Measurements from ENCODE around the gene AK5.
"Not testable (repeated sequence)": the region's sequence is repeated elsewhere in the genome, so short reads cannot be mapped to it uniquely, and the experiment has no call there.

The AK5 gene

GRCh38 chr1:77287535-77287934 lies 5.7 kb downstream of the AK5 start:
- DNase-seq, result no peak

DNA sequence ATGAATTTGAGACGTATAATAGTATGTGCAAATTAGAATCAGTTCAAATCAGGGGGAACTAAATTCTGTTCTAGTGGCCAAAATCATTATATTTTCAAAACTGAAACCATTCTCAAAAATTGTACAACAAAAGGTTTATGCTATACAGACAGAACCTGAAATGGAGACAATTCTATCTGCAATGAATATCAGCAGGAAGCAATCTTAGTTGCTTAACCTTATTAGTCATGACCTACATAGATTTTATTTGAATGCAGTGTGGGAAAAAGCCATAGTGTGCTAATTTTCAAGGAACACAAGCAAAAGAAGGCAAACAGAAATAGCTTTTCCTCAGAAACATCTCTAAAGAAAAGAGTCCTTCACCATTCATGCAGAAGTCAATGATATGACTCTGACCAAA lies 6.5 kb downstream of the AK5 start:
- DNase-seq, result no peak

- no peak for DNase-seq
Observed at GRCh38 chr1:77290576-77290975, 8.8 kb downstream of the AK5 start.

DNA sequence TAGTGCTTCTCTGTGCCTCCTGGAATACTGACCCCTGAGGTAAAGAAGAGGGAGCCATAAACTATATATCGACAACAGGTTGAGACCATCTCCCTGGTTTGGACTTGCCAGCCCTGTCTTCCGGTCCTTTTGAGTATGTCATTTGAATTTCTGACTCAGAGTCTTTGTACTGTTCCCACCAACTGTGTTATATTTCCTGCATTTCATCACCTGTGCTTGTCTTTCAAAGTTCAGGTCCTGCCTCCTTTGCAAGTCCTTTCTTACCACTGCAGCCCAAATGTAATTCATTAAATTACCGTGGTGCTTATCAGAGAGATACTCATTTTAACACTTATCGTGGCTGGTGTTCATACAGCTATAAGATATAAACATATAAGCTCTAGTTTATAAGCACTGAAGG lies 10.7 kb downstream of the AK5 start:
- no peak for DNase-seq

DNA sequence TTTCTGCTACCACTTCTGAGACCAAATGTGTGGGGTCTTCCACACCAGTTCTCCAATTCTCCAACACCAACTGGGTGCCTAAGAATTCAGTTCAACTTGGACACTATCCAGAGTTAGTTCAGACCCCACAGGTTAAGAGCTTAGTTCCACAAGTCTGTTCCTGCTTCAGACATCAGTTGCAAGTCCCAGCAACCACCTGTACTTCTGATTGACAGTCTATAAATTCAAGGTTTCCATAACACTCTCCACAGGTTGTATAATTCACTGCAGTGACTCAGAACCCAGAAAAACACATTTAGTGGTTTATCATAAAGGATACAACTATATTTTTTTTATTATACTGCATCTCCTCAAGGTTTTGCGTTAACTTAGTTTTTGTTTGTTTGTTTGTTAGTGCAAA lies 18.7 kb downstream of the AK5 start:
- no peak for DNase-seq

DNA sequence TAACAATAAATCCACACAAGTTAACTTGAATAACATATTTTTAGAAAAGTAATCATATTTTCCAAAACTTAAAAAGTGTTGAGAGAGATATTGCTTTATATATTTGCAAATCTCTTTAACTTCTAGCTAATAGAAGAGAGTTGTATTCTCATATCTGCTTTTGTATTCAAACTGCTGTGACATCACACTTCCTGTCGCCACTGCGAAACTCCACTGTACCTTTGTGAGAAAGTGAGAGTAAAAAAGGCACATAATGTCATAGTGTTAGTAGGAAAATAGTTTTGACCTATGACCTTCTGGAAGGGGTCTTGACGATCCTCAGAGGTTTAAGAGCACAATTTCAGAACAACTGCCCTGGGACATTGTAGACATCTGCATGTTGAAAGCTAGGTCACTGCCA lies 21.6 kb downstream of the AK5 start:
- no peak for DNase-seq

DNA sequence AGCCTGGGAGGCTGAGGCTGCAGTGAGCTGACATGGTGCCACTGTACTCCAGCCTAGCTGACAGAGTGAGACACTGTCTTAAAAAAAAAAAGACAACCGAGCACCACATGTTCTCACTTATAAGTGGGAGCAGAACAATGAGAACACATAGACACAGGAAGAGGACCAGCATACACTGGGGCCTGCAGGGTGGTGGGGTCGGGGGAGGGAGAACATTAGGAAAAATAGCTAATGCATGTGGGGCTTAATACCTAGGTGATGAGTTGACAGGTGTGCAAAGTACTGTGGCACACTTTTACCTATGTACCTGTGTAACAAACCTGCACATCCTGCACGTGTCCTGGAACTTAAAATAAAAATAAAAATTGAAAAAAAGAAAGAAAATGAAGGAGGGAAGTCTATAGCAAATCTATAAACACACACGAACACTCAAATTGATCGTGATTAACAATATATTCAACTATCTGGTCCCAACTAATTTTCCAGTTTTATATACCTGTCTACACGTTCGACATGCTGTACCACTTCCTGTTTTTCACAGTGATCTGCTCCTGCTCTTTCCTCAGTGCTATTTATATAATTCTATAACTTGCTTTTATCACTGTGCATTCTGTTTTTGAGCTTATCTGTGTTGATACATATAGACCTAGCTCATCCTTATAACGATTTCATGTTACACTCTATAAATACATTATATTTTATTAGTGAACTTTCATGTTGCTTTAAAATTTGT lies 27.2 kb downstream of the AK5 start:
- no peak for DNase-seq

- no peak for DNase-seq
Observed at GRCh38 chr1:77310924-77311323, 29.1 kb downstream of the AK5 start.

DNA sequence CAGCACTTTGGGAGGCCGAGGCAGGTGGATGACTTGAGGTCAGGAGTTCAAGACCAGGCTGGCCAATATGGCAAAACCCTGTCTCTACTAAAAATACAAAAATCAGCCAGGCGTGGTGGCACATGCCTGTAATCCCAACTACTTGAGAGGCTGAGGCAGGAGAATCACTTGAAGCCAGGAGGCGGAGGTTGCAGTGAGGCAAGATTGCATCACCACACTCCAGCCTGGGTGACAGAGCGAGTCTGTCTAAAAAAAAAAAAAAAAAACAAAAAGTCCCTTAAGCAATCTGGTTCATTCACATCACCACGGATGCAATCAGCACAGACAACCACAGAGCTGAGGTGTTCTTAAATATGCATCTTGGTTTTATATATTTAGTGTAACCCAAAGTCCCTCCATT lies 30.5 kb downstream of the AK5 start:
- DNase-seq, result not testable (repeated sequence)

DNA sequence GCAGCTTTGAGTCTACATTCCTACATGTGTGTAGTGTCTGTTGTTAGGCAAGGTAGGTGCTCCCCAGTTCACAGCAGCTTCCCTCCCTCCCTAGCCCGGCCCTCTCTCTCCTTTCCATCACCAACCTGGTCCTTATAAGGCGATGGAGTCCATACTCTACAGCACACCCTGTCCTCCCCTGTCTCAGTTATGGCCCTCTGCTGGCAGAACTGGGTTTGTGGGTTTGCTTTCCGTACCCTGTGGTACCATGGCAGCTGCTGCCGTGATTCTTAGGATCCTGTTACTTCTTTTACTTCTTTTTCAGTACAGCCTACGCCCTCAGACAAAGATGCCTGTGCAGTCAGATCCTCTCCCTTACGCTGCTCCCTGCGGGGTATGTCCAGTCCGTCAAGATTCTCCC lies 31.7 kb downstream of the AK5 start:
- DNase-seq, result peak in 1 of 56 donors; percentile 5

- DNase-seq, result no peak
Observed at GRCh38 chr1:77316006-77316405, 34.2 kb downstream of the AK5 start.

GRCh38 chr1:77316966-77317365 lies 35.1 kb downstream of the AK5 start:
- no peak for DNase-seq

- no peak for DNase-seq
Observed at GRCh38 chr1:77319036-77319705, 37.4 kb downstream of the AK5 start.

GRCh38 chr1:77322061-77322900 lies 40.5 kb downstream of the AK5 start:
- DNase-seq, result no peak

DNA sequence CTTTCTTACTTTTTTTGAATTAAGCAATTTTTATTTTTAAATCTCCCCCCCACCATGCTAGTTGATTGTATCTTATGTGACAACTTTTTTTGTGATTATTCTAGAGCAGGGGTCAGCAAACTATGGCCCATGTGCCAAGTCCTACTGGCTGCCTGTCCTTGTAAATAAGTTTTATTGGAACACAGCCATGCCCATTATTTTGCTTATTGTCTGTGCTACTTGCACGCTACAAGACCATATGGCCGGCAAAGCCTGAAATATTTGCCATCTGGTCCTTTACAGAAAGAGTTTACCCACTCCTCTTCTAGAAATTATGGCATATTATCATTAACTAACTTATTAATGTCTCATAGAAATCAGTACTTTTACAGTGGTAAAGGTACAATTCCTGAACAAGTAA lies 51.7 kb downstream of the AK5 start:
- no peak for DNase-seq

DNA sequence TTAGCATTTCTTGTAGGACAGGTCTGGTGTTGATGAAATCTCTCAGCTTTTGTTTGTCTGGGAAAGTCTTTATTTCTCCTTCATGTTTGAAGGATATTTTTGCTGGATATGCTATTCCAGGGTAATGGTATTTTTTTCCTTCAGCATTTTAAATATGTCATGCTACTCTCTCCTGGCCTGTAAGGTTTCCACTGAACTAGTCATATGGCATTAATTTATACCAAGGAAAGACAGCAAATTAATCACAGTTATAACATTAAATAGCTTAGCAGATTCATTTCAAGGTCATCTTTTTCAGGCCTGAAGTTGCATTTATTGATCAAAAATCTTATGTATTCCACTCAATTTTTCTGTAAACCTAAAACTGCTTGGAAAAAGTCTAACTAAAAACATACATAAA lies 54.9 kb downstream of the AK5 start:
- no peak for DNase-seq

DNA sequence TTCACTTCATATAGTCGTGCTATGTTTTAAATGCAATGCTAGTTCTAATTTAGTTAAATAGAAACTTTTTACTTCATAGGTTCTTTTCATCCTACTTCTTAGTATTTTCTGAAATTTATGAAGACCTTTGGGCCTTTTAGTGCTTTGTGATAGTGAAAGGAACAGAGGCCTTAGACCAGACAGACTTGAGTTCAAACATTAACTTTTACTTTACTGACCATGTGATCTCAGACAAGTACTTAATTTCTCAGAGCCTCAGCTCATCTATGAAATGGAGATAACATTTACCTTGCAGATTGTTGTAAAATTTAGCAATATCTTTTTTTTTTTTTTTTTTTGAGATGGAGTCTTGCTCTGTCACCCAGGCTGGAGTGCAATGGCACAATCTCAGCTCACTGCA lies 57.5 kb downstream of the AK5 start:
- DNase-seq, result no peak

- DNase-seq, result no peak
Observed at GRCh38 chr1:77341195-77341594, 59.4 kb downstream of the AK5 start.

- DNase-seq, result no peak
Observed at GRCh38 chr1:77342745-77343144, 60.9 kb downstream of the AK5 start.

DNA sequence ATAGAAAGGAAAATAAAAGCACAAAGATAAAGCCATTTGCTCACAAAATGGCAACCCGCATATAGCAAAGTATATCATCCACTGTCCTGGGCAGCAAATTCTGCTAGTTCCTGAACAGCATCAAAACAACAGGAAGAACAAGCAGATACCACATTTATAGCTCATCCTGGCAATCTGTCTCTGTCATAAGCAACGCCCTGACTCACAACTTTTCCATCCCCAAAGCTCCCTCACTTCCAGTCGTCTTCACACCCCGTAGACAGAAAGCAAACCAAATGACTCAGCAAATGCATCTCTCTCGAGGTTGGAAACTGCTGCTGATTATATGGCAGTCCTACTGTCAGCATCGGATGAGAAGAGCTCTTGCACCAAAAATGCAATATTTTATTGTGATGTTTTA lies 65.8 kb downstream of the AK5 start:
- peak in 7 of 56 donors; percentile 15 to 47 (median 19) for DNase-seq

- no peak for DNase-seq
Observed at GRCh38 chr1:77348549-77348948, 66.7 kb downstream of the AK5 start.

DNA sequence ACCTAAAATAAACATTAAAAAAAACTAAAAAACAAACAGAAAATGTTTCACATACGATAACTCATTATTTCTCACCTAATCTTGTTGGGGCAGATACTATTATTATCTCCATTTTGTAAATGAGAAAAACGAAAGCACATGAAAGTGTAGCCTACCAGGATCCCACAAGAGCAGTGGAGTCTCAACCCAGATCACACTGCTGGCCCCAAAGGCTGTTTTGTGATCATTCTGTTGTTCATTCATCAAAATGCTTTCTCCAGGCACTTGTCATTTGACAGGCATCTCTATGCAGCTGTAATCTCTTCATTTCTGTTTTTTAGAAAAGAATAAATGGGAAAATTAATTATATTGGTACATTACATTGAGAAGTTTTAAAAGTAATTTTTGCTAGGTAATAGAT lies 67.5 kb downstream of the AK5 start:
- DNase-seq, result peak in 2 of 56 donors; percentile 20 to 31
